Peyer's patch (tissue), 4 donors: Measurements from ENCODE around the gene PRRG2. TPM values are rescaled to one million over a fixed set of nuclear protein-coding genes. Genes with fewer than 3 reads are reported as not detected.

Experiments used
- DNase-seq, 3 donors: peaks; one replicate each; pipeline ENCODE4 v3.0.0-alpha.2; 2017 to 2019
- H3K27ac ChIP-seq, 4 donors: fragments of 200-600 bp; sonication (generic); one replicate each; pipeline ENCODE4 v1.5.1; 2016 to 2019
- H3K27me3 ChIP-seq, 2 donors: fragments of 200-600 bp; sonication (generic); one replicate each; pipeline ENCODE4 v1.5.1; 2019
- H3K36me3 ChIP-seq, 3 donors: fragments of 200-600 bp; sonication (generic); one replicate each; pipeline ENCODE4 v1.5.1; 2016 to 2019
- H3K4me1 ChIP-seq, 4 donors: fragments of 200-600 bp; sonication (generic); one replicate each; pipeline ENCODE4 v1.5.1; 2016 to 2019
- H3K4me3 ChIP-seq, 4 donors: fragments of 200-600 bp; sonication (generic); 1 replicate in 3 of 4; 2 replicates in 1 of 4; pipeline ENCODE4 v1.5.1; 2016 to 2019; ENCODE audit warnings: mild to moderate bottlenecking in 1 of 4
- H3K9me3 ChIP-seq, 4 donors: fragments of 200-600 bp; sonication (generic); one replicate each; pipeline ENCODE4 v1.5.1; 2016 to 2019; ENCODE audit warnings: mild to moderate bottlenecking in 1 of 4
- POLR2A ChIP-seq, 2 donors: fragments of 450-650 bp; IDR thresholded peaks; one replicate each; pipeline ENCODE4 v1.5.1; 2017; ENCODE audit warnings: antibody characterized with exemption in 2 of 2, mild to moderate bottlenecking in 2 of 2, moderate library complexity in 2 of 2
- total RNA-seq, 4 donors: library from RNA; depleted of rRNA; stranded (reverse); fragments of >200 nt; gene quantifications; one replicate each; pipeline ENCODE4 v1.1.0, GENCODE V29; 2016
- TF ChIP-seq, protein P1 (sequence below), 6 experiments: fragments of 450-650 bp in 4 of 6; fragments of 200-600 bp in 2 of 6; sonication (generic) in 1 of 6; IDR thresholded peaks; one replicate each; pipeline ENCODE4 v1.5.1; 2017 to 2019; ENCODE audit warnings: antibody characterized with exemption in 6 of 6, mild to moderate bottlenecking in 3 of 6, moderate library complexity in 1 of 6

Gene PRRG2
- total RNA-seq, 4 donors from 2014 or later: 1.7 to 20.8 (median 13.1) TPM

DNA sequence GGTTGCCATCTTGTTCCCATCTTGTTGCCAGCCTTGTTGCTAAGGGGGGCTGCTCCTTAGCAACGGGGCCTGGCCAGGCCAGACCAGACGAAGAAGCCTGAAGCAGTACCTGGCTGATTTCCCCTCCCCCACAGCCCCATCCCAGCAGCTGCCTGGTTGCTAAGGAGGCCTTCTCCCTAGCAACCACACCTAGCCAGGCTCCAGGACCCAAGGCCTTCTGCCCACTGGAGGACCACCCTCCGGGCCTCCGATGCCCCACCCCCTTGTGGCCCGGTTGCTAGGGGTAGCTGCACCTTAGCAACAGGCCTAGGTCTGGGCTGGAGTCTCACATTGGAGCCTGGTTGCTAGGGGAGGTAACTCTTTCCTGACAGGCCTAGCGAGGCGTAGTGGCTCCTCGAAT lies 3.9 kb downstream of the PRRG2 start:
- TF ChIP-seq POLR2A (IDR thresholded peaks at IDR 0.05): no peak
- TF ChIP-seq, protein P1, sequence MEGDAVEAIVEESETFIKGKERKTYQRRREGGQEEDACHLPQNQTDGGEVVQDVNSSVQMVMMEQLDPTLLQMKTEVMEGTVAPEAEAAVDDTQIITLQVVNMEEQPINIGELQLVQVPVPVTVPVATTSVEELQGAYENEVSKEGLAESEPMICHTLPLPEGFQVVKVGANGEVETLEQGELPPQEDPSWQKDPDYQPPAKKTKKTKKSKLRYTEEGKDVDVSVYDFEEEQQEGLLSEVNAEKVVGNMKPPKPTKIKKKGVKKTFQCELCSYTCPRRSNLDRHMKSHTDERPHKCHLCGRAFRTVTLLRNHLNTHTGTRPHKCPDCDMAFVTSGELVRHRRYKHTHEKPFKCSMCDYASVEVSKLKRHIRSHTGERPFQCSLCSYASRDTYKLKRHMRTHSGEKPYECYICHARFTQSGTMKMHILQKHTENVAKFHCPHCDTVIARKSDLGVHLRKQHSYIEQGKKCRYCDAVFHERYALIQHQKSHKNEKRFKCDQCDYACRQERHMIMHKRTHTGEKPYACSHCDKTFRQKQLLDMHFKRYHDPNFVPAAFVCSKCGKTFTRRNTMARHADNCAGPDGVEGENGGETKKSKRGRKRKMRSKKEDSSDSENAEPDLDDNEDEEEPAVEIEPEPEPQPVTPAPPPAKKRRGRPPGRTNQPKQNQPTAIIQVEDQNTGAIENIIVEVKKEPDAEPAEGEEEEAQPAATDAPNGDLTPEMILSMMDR (IDR thresholded peaks at IDR 0.05): no peak
- no peak overlapping the region for H3K4me3 ChIP-seq
- H3K4me1 ChIP-seq: peaks cover 0 to 6% (median 0%) of the 10 kb centered on the region in 4 donors
- no peaks in the 10 kb centered on the region for H3K27me3 ChIP-seq
- H3K9me3 ChIP-seq: no peaks in the 10 kb centered on the region
- DNase-seq: no peak
- H3K27ac ChIP-seq: no peak overlapping the region
- no peaks in the 10 kb centered on the region for H3K36me3 ChIP-seq

DNA sequence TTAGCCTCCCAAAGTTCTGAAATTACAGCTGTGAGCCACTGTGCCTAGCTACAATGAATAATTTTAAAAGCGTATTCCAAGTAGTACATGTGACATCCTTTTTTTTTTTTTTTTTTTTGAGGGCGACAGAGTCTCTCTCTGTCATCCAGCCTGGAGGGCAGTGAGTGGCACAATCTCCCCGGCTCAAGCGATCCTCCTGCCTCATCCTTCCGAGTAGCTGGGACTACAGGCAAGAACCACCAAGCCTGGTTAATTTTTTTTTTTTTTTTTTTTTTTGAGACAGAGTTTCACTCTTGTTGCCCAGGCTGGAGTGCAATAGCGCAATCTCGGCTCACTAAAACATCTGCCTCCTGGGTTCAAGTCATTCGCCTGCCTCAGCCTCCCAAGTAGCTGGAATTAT lies 6.1 kb downstream of the PRRG2 start:
- H3K36me3 ChIP-seq: no peaks in the 10 kb centered on the region
- no peaks in the 10 kb centered on the region for H3K27me3 ChIP-seq
- no peak for DNase-seq
- H3K4me3 ChIP-seq: no peak overlapping the region
- H3K27ac ChIP-seq: no peak overlapping the region
- H3K4me1 ChIP-seq: peaks cover 0 to 6% (median under 1%) of the 10 kb centered on the region in 4 donors
- TF ChIP-seq POLR2A (IDR thresholded peaks at IDR 0.05): no peak
- TF ChIP-seq, protein P1 (IDR thresholded peaks at IDR 0.05): no peak
- H3K9me3 ChIP-seq: no peaks in the 10 kb centered on the region

DNA sequence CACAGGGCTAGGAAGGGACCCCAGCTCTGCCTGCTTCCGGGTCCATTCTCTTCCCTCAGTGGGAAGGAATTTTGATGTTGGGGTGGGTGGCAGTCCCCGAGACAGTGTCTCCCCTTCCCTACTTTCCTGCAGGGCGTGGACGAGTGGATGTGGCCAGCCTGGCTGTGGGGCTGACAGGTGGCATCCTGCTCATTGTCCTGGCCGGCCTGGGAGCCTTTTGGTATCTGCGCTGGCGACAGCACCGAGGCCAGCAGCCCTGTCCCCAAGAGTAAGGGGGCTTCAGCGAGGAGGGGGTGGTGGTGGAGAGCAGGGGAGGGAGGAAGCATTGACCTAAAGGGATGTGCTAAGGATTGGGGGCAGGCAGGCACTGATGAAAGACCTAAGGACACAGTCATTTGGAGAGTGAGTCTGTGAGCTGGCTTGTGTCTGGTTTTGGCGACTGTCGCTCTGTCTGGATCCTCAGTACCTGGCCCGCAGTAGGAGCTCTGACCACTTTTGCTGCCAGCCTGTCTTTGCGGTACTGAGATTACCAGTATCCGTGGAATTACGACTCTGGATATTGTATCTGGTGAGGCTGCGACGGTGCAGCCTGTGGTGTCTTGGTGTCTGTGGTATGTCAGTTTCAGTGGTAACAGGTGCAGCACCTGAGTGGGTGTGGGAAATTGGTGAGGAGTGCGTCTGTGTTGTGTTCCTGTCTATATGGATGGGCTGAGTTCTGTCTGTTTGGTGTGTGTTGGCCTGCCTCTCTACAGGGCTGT lies 7.4 kb downstream of the PRRG2 start:
- no peaks in the 10 kb centered on the region for H3K36me3 ChIP-seq
- H3K27ac ChIP-seq: no peak overlapping the region
- H3K9me3 ChIP-seq: no peaks in the 10 kb centered on the region
- TF ChIP-seq, protein P1 (IDR thresholded peaks at IDR 0.05): no peak
- no peak for TF ChIP-seq POLR2A (IDR thresholded peaks at IDR 0.05)
- H3K4me3 ChIP-seq: no peak overlapping the region
- peaks cover 0 to 12% (median 7%) of the 10 kb centered on the region in 4 donors for H3K4me1 ChIP-seq
- no peaks in the 10 kb centered on the region for H3K27me3 ChIP-seq
- no peak for DNase-seq

DNA sequence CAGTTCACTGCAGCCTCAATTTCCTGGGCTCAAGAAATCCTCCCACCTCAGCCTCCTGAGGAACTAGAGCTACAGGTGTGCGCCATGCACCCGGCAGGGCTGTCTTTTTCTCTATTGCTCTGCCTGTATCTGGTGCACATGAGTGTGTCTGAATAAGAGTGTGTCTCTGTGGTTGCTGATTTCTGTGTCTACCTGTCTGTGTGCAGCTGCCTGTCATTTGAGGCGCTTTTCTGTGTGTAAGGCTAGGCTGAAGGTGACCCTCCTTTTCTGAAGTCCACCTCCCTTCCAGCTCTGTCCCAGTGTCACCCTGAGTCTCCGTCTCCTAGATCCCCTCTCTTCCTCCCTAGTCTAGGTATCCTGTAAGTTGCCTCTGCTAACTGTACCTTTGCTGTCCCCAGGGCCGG lies 8.4 kb downstream of the PRRG2 start:
- TF ChIP-seq POLR2A (IDR thresholded peaks at IDR 0.05): no peak
- TF ChIP-seq, protein P1 (IDR thresholded peaks at IDR 0.05): no peak
- DNase-seq: no peak
- peak overlapping the region in 1 of 4 donors; percentile 87 for H3K4me3 ChIP-seq

DNA sequence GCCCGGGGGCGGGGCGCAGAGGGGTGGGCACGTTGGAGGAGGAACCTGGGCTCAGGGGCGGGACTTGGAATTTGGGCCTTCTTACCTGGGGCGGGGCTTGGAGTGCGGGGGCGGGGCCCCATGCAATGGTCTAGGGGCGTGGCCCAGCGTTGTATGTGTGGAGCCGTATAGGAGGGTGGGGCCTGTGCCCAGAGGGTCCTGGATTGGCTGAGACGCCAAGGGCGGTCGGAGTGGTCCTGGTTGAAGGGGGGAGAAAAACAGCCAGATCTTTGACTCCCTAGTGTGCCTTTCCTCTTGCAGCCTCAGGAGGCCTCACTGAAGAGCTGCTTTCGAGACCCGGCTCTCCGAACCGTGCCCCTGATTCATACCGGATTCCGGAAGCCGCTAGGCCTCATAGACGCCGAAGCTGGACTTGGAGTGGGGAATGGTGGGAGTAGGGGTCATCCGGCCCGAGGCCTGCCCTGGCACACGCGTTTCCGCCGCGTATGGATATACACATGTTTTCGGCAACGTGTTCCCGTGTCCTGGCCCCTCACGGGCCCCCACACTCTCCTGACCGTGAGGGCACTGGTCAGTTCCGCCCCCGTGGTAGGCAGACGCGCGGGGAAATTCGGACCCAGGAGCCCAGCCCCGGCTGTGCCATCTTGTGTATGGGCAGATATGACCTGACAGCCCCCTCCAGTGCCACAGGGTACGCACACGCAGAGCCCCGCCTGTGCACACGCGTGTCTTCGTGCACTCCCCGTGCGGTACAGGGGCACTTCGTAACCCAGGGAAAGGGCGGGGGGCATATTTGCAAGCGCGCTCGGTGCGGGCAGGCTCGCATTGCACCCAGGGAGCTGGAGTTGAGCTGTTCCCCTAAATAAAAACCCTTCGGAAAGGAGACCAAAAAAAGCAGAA lies 9.2 kb downstream of the PRRG2 start:
- H3K9me3 ChIP-seq: no peaks in the 10 kb centered on the region
- peak overlapping the region; percentile 74 to 99 (median 86) for H3K4me3 ChIP-seq
- peaks cover 0 to 14% (median 0%) of the 10 kb centered on the region in 3 donors for H3K36me3 ChIP-seq
- peak overlapping the region; percentile 87 to 99 (median 93) for H3K27ac ChIP-seq
- DNase-seq: peak; percentile 97 to 100 (median 100)
- H3K4me1 ChIP-seq: peaks cover 0 to 17% (median 7%) of the 10 kb centered on the region in 4 donors
- H3K27me3 ChIP-seq: no peaks in the 10 kb centered on the region
- TF ChIP-seq, protein P1 (IDR thresholded peaks at IDR 0.05): peak in 4 of 6 experiments; percentile 7 to 20 (median 11)
- peak; percentile 64 to 77 for TF ChIP-seq POLR2A (IDR thresholded peaks at IDR 0.05)

More for the DNA sequence above, 8.4 kb downstream of the PRRG2 start:
- Histone ChIP-seq H3K27ac (peak overlapping the region; percentile 87 to 99 (median 93)), H3K9me3 (no peaks in the 10 kb centered on the region), H3K4me1 (peaks cover 0 to 17% (median 7%) of the 10 kb centered on the region in 4 donors), H3K36me3 (peaks cover 0 to 6% (median 0%) of the 10 kb centered on the region in 3 donors), H3K27me3 (no peaks in the 10 kb centered on the region)
